ENCODE measurements around the gene HEPN1.
"Not testable (repeated sequence)": the region's sequence is repeated elsewhere in the genome, so short reads cannot be mapped to it uniquely, and the experiment has no call there.

HEPN1 gene

GRCh38 chr11:124953753-124954589 lies 34.9 kb downstream of the HEPN1 start, which contains the start of gene CCDC15:
Gene CCDC15, plus strand, starts transcription at chr11:124954202. Its CDS starts 531 bp downstream, at chr11:124954733.
- peak within 1 kb of the TSS; percentile 71 for H3K4me3 ChIP-seq (ENCODE audit: low read depth, low read length)
- TF ChIP-seq CTCF (IDR thresholded peaks at IDR 0.05; ENCODE audit: low read depth, low read length), result no peak

GRCh38 chr11:124954590-124954955 lies 35.5 kb downstream of the HEPN1 start:
- peak overlapping the region; percentile 71 for H3K4me3 ChIP-seq (ENCODE audit: low read depth, low read length)
- TF ChIP-seq CTCF (IDR thresholded peaks at IDR 0.05; ENCODE audit: low read depth, low read length), result no peak

GRCh38 chr11:124955035-124955434 lies 36.0 kb downstream of the HEPN1 start:
- no peak for TF ChIP-seq CTCF (IDR thresholded peaks at IDR 0.05; ENCODE audit: low read depth, low read length)
- H3K4me3 ChIP-seq (ENCODE audit: low read depth, low read length), result peak overlapping the region; percentile 71; the same call in 1 of the 2 replicates

- H3K4me3 ChIP-seq (ENCODE audit: low read depth, low read length), result no peak overlapping the region
- TF ChIP-seq CTCF (IDR thresholded peaks at IDR 0.05; ENCODE audit: low read depth, low read length), result peak; percentile 54; the same call in 1 of the 2 replicates
Observed at GRCh38 chr11:124961972-124962609, 43.0 kb downstream of the HEPN1 start.

- not testable (repeated sequence) for H3K4me3 ChIP-seq (ENCODE audit: low read depth, low read length)
Observed at GRCh38 chr11:124968197-124968596, 49.1 kb downstream of the HEPN1 start.
